ENCODE measurements around the gene SNAI3. TPM values are rescaled to one million over a fixed set of nuclear protein-coding genes. Genes with fewer than 3 reads are reported as not detected.
A peak's percentile ranks its signal among the peaks of the same experiment; 100 is the strongest.

The SNAI3 gene
- total and polyA plus RNA-seq, 2 of the 8 experiments (the other 6 are each of a cell fraction or from before 2014, with no cell fraction given): 8.5 to 13.3 TPM

GRCh38 chr16:88735616-88736015, 49.3 kb upstream of the SNAI3 start:
- Histone ChIP-seq H2AK5ac (ENCODE audit: low read depth, low read length) (no peak overlapping the region), H3K18ac (ENCODE audit: extremely low read depth, low read length) (no peak overlapping the region), H2AFZ (ENCODE audit: low read length) (no peak overlapping the region), H4K20me1 (replicated peaks in 1 of 2; ENCODE audit: control insufficient read depth in 1 of 2, insufficient read depth in 2 of 2, low read length in 2 of 2) (peaks cover 0 to 11% of the 10 kb centered on the region in 2 experiments), H3K4me1 (replicated peaks in 1 of 4; ENCODE audit: control insufficient read depth in 3 of 4, insufficient read depth in 4 of 4, low read length in 3 of 4) (peaks cover 0 to 5% (median 0%) of the 10 kb centered on the region in 4 experiments; a peak in 1 of 7 replicates), H2BK120ac (replicated peaks; ENCODE audit: low read depth, low read length) (no peak overlapping the region), H3K9ac (replicated peaks in 1 of 4; ENCODE audit: extremely low read depth in 1 of 4, low read depth in 3 of 4, low read length in 3 of 4) (no peak overlapping the region), H3K4me3 (ENCODE audit: extremely low read depth in 1 of 4, insufficient read depth in 2 of 4, low read depth in 3 of 4, low read length in 4 of 4) (no peak overlapping the region), H3K27ac (ENCODE audit: low read depth, low read length) (no peak overlapping the region), H3K14ac (ENCODE audit: insufficient read length) (no peak overlapping the region), H2BK15ac (ENCODE audit: low read length) (no peak overlapping the region), H3K79me2 (ENCODE audit: control insufficient read depth in 1 of 2, insufficient read depth in 2 of 2, low read length in 2 of 2) (no peaks in the 10 kb centered on the region), H3K56ac (replicated peaks; ENCODE audit: insufficient read length, low read depth, low read length) (no peak overlapping the region), H3K23ac (ENCODE audit: insufficient read length) (no peak overlapping the region), H3K23me2 (ENCODE audit: low read depth, low read length) (no peaks in the 10 kb centered on the region), H3K36me3 (ENCODE audit: control insufficient read depth in 2 of 4, insufficient read depth in 4 of 4, low read length in 3 of 4) (peaks cover 0 to 18% (median under 1%) of the 10 kb centered on the region in 4 experiments; a peak in 2 of 8 replicates), H2BK20ac (ENCODE audit: low read length) (0 out of 2 replicates have a peak overlapping the region, but pooled peaks have one; percentile 18), H4K8ac (ENCODE audit: extremely low read depth, insufficient read depth, low read length) (no peak overlapping the region), H2BK12ac (ENCODE audit: low read depth, low read length) (no peak overlapping the region), H2BK5ac (ENCODE audit: low read depth, low read length) (no peak overlapping the region), H3K4me2 (ENCODE audit: insufficient read depth in 1 of 2, low read depth in 2 of 2, low read length in 2 of 2) (no peak overlapping the region), H3K9me3 (ENCODE audit: insufficient read depth in 2 of 2, low read depth in 1 of 2, low read length in 1 of 2) (no peaks in the 10 kb centered on the region), H3K4ac (replicated peaks; ENCODE audit: insufficient read length, low read depth, low read length) (no peak overlapping the region), H4K5ac (ENCODE audit: insufficient read length, low read depth, low read length) (no peak overlapping the region), H4K91ac (replicated peaks; ENCODE audit: insufficient read length, low read length) (no peak overlapping the region), H3K27me3 (replicated peaks in 1 of 4; ENCODE audit: control insufficient read depth in 3 of 4, extremely low read depth in 1 of 4, insufficient read depth in 3 of 4, low read length in 3 of 4) (no peaks in the 10 kb centered on the region), H3K79me1 (ENCODE audit: low read depth, low read length) (no peaks in the 10 kb centered on the region)
- WGBS, 2 experiments (ENCODE audit: extremely low coverage in 1 of 2, insufficient coverage in 1 of 2, insufficient read length in 1 of 2, insufficient replicate concordance in 2 of 2, low coverage in 1 of 2, low lambda C conversion rate in 2 of 2, missing lambda C conversion rate in 1 of 2): 83% methylated on average over 10 of the region's 10 CpGs; no CpG with 5 or more reads in 1 of the 2 experiments
- FAIRE-seq (no peak), DNase-seq (ENCODE audit: low read depth in 1 of 2, low spot score in 2 of 2) (no peak)
- POLR2A ChIA-PET (ENCODE audit: partially characterized antibody): interaction anchor here (0.9 to 3.1 kb wide), 4 partner anchors 10 to 74 kb away, joined by 3 to 14 read pairs (median 3); no protein-coding TSS in a partner anchor
- CTCF ChIA-PET (ENCODE audit: partially characterized antibody): interaction anchor here (0.8 to 10.0 kb wide), 11 partner anchors 18 to 432 kb away, joined by 3 to 251 read pairs (median 4); partner anchors contain the start of gene PIEZO1
- TF ChIP-seq SAP30 (IDR thresholded peaks at IDR 0.05; ENCODE audit: insufficient read depth, insufficient replicate concordance, low read length): no peak
- no peak for TF ChIP-seq ATF2 (IDR thresholded peaks at IDR 0.05; ENCODE audit: low read length)
- TF ChIP-seq TBP (IDR thresholded peaks at IDR 0.05; ENCODE audit: low read depth, low read length): no peak
- TF ChIP-seq SIN3A (conservative IDR thresholded peaks at IDR 0.05 in 1 of 2, IDR thresholded peaks at IDR 0.05 in 1 of 2; ENCODE audit: low read depth in 1 of 2, low read length in 2 of 2): no peak
- TF ChIP-seq HDAC2 (IDR thresholded peaks at IDR 0.05; ENCODE audit: borderline replicate concordance in 1 of 2, low read depth in 2 of 2, low read length in 2 of 2): no peak
- TF ChIP-seq PHF8 (conservative IDR thresholded peaks at IDR 0.05; ENCODE audit: low read depth, low read length): no peak
- TF ChIP-seq KDM1A (IDR thresholded peaks at IDR 0.05; ENCODE audit: borderline replicate concordance, low read length): no peak
- TF ChIP-seq TCF12 (IDR thresholded peaks at IDR 0.05; ENCODE audit: low read depth, low read length): no peak
- TF ChIP-seq JUN (IDR thresholded peaks at IDR 0.05; ENCODE audit: low read depth, low read length): no peak
- TF ChIP-seq ATF3 (IDR thresholded peaks at IDR 0.05; ENCODE audit: insufficient read depth, low read depth, low read length): no peak

Data from H1 (cell line).